Sigmoid colon (tissue), 4 donors: ENCODE results near the gene GCGR.

Experiments
- CTCF ChIP-seq, 4 experiments: fragments of 450-650 bp in 3 of 4; fragments of 200-600 bp in 1 of 4; IDR thresholded peaks; one replicate each; pipeline ENCODE4 v1.5.1; 2016 to 2019; ENCODE audit warnings: antibody characterized with exemption in 4 of 4, mild to moderate bottlenecking in 3 of 4, moderate library complexity in 2 of 4
- EP300 ChIP-seq, 4 donors: sonication (generic); formaldehyde crosslinking; IDR thresholded peaks; one replicate each; pipeline ENCODE4 v1.6.1; 2017; ENCODE audit warnings: antibody characterized with exemption in 4 of 4
- POLR2A ChIP-seq, 2 donors: fragments of 450-650 bp; IDR thresholded peaks; one replicate each; pipeline ENCODE4 v1.6.1; 2016; ENCODE audit warnings: antibody characterized with exemption in 2 of 2, mild to moderate bottlenecking in 2 of 2, moderate library complexity in 2 of 2
- POLR2AphosphoS5 ChIP-seq, 4 donors: sonication (generic); formaldehyde crosslinking; IDR thresholded peaks; one replicate each; pipeline ENCODE4 v1.6.1; 2017; ENCODE audit warnings: antibody characterized with exemption in 4 of 4

GRCh38 chr17:81809556-81809998, 5.6 kb downstream of the GCGR start:
- no peak for TF ChIP-seq CTCF (IDR thresholded peaks at IDR 0.05)
- no peak for TF ChIP-seq POLR2A (IDR thresholded peaks at IDR 0.05)
- no peak for TF ChIP-seq POLR2AphosphoS5 (IDR thresholded peaks at IDR 0.05)
- TF ChIP-seq EP300 (IDR thresholded peaks at IDR 0.05), result no peak
